Trophoblast cell (in vitro differentiated cells and primary cell): ENCODE data around the gene PSMD12.
"Not testable (repeated sequence)": the region's sequence is repeated elsewhere in the genome, so short reads cannot be mapped to it uniquely, and the experiment has no call there.

Experiments
- DNase-seq, 2 donors: peaks; one replicate each; pipeline ENCODE4 v3.0.0-alpha.2; 2016
- H2AFZ ChIP-seq: 2 replicates; pipeline ENCODE4 v1.6.1; 2013; ENCODE audit warnings: low read length, moderate library complexity, mild to moderate bottlenecking; ENCODE audit not compliant: insufficient read depth, poor library complexity
- H2AK5ac ChIP-seq: 2 replicates; pipeline ENCODE4 v1.6.1; 2013; ENCODE audit warnings: mild to moderate bottlenecking, low read length
- H2BK120ac ChIP-seq: 2 replicates; pipeline ENCODE4 v1.6.1; 2013; ENCODE audit warnings: low read length, mild to moderate bottlenecking, moderate library complexity; ENCODE audit not compliant: insufficient read depth, poor library complexity
- H2BK12ac ChIP-seq: 2 replicates; pipeline ENCODE4 v1.6.1; 2013; ENCODE audit warnings: mild to moderate bottlenecking, low read length, moderate library complexity
- H2BK5ac ChIP-seq: 2 replicates; pipeline ENCODE4 v1.6.1; 2013; ENCODE audit warnings: low read length, low read depth, moderate library complexity, mild to moderate bottlenecking; ENCODE audit not compliant: poor library complexity
- H3K14ac ChIP-seq: 2 replicates; pipeline ENCODE4 v1.6.1; 2013; ENCODE audit warnings: mild to moderate bottlenecking, low read length
- H3K18ac ChIP-seq: 2 replicates; pipeline ENCODE4 v1.6.1; 2013; ENCODE audit warnings: mild to moderate bottlenecking, low read length
- H3K23ac ChIP-seq: 2 replicates; pipeline ENCODE4 v1.6.1; 2013; ENCODE audit warnings: low read length
- H3K27ac ChIP-seq: 2 replicates; pipeline ENCODE4 v1.5.1; 2013; ENCODE audit warnings: low read depth, mild to moderate bottlenecking, inconsistent platforms, low read length, moderate library complexity
- H3K27me3 ChIP-seq: 2 replicates; pipeline ENCODE4 v1.6.1; 2013; ENCODE audit warnings: inconsistent platforms, mild to moderate bottlenecking, low read length, moderate library complexity; ENCODE audit not compliant: insufficient read depth
- H3K36me3 ChIP-seq, 2 experiments: 1 replicate in 1 of 2; 2 replicates in 1 of 2; pipeline ENCODE4 v1.6.1; 2013; ENCODE audit warnings: low read length in 2 of 2, mild to moderate bottlenecking in 2 of 2, moderate library complexity in 1 of 2; ENCODE audit not compliant: insufficient read depth in 2 of 2, control insufficient read depth in 1 of 2
- H3K4ac ChIP-seq: 2 replicates; pipeline ENCODE4 v1.6.1; 2013; ENCODE audit warnings: low read depth, mild to moderate bottlenecking, low read length, moderate library complexity
- H3K4me1 ChIP-seq, 2 experiments: 1 replicate in 1 of 2; 2 replicates in 1 of 2; pipeline ENCODE4 v1.6.1; 2013; ENCODE audit warnings: low read length in 2 of 2, mild to moderate bottlenecking in 2 of 2, moderate library complexity in 1 of 2; ENCODE audit not compliant: insufficient read depth in 2 of 2, control insufficient read depth in 1 of 2
- H3K4me2 ChIP-seq: 2 replicates; pipeline ENCODE4 v1.6.1; 2013; ENCODE audit warnings: inconsistent platforms, mild to moderate bottlenecking, low read length, moderate library complexity
- H3K4me3 ChIP-seq: 2 replicates; pipeline ENCODE4 v1.5.1; 2013; ENCODE audit warnings: mild to moderate bottlenecking, low read depth, low read length, inconsistent platforms
- H3K79me1 ChIP-seq: one replicate; pipeline ENCODE4 v1.6.1; 2013; ENCODE audit warnings: low read length
- H3K79me2 ChIP-seq: 2 replicates; pipeline ENCODE4 v1.6.1; 2013; ENCODE audit warnings: low read length, mild to moderate bottlenecking; ENCODE audit not compliant: control insufficient read depth, insufficient read depth, poor library complexity
- H3K9ac ChIP-seq: 2 replicates; pipeline ENCODE4 v1.6.1; 2013; ENCODE audit warnings: mild to moderate bottlenecking, low read length
- H3K9me3 ChIP-seq: 2 replicates; pipeline ENCODE4 v1.6.1; 2013; ENCODE audit warnings: low read depth, mild to moderate bottlenecking, control low read depth, inconsistent platforms, low read length; ENCODE audit not compliant: insufficient read depth
- H4K12ac ChIP-seq: 2 replicates; pipeline ENCODE4 v1.6.1; 2013; ENCODE audit warnings: low read depth, mild to moderate bottlenecking, low read length, moderate library complexity
- H4K8ac ChIP-seq: 2 replicates; pipeline ENCODE4 v1.6.1; 2013; ENCODE audit warnings: low read depth, mild to moderate bottlenecking, low read length, moderate library complexity
- H4K91ac ChIP-seq: one replicate; pipeline ENCODE4 v1.6.1; 2013; ENCODE audit warnings: low read depth, mild to moderate bottlenecking, low read length, moderate library complexity
- WGBS: extraction: QIAGEN DNeasy Blood & Tissue Kit; methylation state at CpG from one replicate; pipeline ENCODE4 v1.1.7; 2013; ENCODE audit warnings: missing lambda C conversion rate; ENCODE audit not compliant: insufficient read length, insufficient coverage; ENCODE audit errors: extremely low coverage; 5-methylcytosine and 5-hydroxymethylcytosine counted together

PSMD12 gene

GRCh38 chr17:67312265-67312664 lies 54.1 kb downstream of the PSMD12 start:
- Histone ChIP-seq H3K79me1 (no peaks in the 10 kb centered on the region), H3K36me3 (no peaks in the 10 kb centered on the region), H2BK5ac (no peak overlapping the region), H3K23ac (no peak overlapping the region), H3K79me2 (no peaks in the 10 kb centered on the region), H3K9me3 (no peaks in the 10 kb centered on the region), H3K9ac (no peak overlapping the region), H3K4me2 (no peak overlapping the region), H2AK5ac (no peak overlapping the region), H4K12ac (no peak overlapping the region), H3K4me3 (no peak overlapping the region), H3K4me1 (no peaks in the 10 kb centered on the region), H4K8ac (no peak overlapping the region), H4K91ac (no peak overlapping the region), H2BK12ac (no peak overlapping the region), H3K27ac (no peak overlapping the region), H3K18ac (no peak overlapping the region), H3K14ac (no peak overlapping the region), H3K4ac (no peak overlapping the region), H2AFZ (no peak overlapping the region), H3K27me3 (no peaks in the 10 kb centered on the region), H2BK120ac (no peak overlapping the region)
- DNase-seq, result no peak
- no CpG with 5 or more reads among the region's 6 CpGs for WGBS

DNA sequence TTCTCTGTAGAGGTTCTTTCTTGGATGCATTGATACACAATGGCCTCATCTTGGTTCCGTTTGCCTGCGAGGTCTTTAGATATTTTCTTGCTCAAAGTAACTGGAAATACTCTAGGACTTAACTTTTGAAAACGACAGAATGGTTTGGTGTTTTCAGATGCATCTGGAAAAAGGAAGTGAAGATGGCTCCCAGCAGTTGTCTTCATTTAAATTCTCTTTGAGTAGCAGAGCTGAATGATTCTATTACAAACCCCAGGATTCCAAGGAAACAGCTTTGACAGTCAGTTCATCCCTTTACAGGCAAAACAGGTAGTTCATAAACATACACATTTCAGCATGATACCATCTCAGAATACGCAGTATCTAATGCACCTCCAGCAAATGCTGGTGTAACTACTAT lies 54.8 kb downstream of the PSMD12 start:
- no peak overlapping the region for H3K4me3 ChIP-seq
- H3K4ac ChIP-seq, result no peak overlapping the region
- H2BK12ac ChIP-seq, result no peak overlapping the region
- H4K91ac ChIP-seq, result no peak overlapping the region
- no peak overlapping the region for H3K27ac ChIP-seq
- H3K4me2 ChIP-seq, result no peak overlapping the region
- H2BK5ac ChIP-seq, result no peak overlapping the region
- H3K79me1 ChIP-seq, result no peaks in the 10 kb centered on the region
- H3K23ac ChIP-seq, result no peak overlapping the region
- H4K8ac ChIP-seq, result no peak overlapping the region
- no peaks in the 10 kb centered on the region for H3K79me2 ChIP-seq
- no peaks in the 10 kb centered on the region for H3K27me3 ChIP-seq
- no peaks in the 10 kb centered on the region for H3K4me1 ChIP-seq
- H2AK5ac ChIP-seq, result no peak overlapping the region
- H2AFZ ChIP-seq, result no peak overlapping the region
- no peaks in the 10 kb centered on the region for H3K36me3 ChIP-seq
- H3K9me3 ChIP-seq, result no peaks in the 10 kb centered on the region
- H3K9ac ChIP-seq, result no peak overlapping the region
- no peak overlapping the region for H2BK120ac ChIP-seq
- DNase-seq, result no peak
- H3K18ac ChIP-seq, result no peak overlapping the region
- no CpG with 5 or more reads among the region's 4 CpGs for WGBS
- H4K12ac ChIP-seq, result no peak overlapping the region
- H3K14ac ChIP-seq, result no peak overlapping the region

- no peak overlapping the region for H2BK5ac ChIP-seq
- no peak overlapping the region for H3K4me3 ChIP-seq
- no peaks in the 10 kb centered on the region for H3K36me3 ChIP-seq
- H4K8ac ChIP-seq, result no peak overlapping the region
- no peak overlapping the region for H2AFZ ChIP-seq
- no peak overlapping the region for H4K12ac ChIP-seq
- H3K4ac ChIP-seq, result no peak overlapping the region
- H3K9ac ChIP-seq, result no peak overlapping the region
- no peak overlapping the region for H2BK120ac ChIP-seq
- H3K14ac ChIP-seq, result no peak overlapping the region
- H3K27ac ChIP-seq, result no peak overlapping the region
- H3K4me1 ChIP-seq, result peaks cover 0 to 2% of the 10 kb centered on the region in 2 experiments
- no peak overlapping the region for H2BK12ac ChIP-seq
- WGBS, result no CpG with 5 or more reads among the region's 10 CpGs
- H3K18ac ChIP-seq, result no peak overlapping the region
- H3K27me3 ChIP-seq, result no peaks in the 10 kb centered on the region
- no peaks in the 10 kb centered on the region for H3K9me3 ChIP-seq
- H3K79me1 ChIP-seq, result peaks cover 2% of the 10 kb centered on the region
- H2AK5ac ChIP-seq, result no peak overlapping the region
- H3K23ac ChIP-seq, result no peak overlapping the region
- DNase-seq, result no peak
- H3K4me2 ChIP-seq, result no peak overlapping the region
- no peak overlapping the region for H4K91ac ChIP-seq
- no peaks in the 10 kb centered on the region for H3K79me2 ChIP-seq
Measured at GRCh38 chr17:67310406-67310805, 56.0 kb downstream of the PSMD12 start.

GRCh38 chr17:67305446-67306235 lies 60.7 kb downstream of the PSMD12 start:
- not testable (repeated sequence) for H3K23ac ChIP-seq, H4K91ac ChIP-seq, H2AFZ ChIP-seq, H3K79me2 ChIP-seq, H3K18ac ChIP-seq, H4K12ac ChIP-seq, H3K79me1 ChIP-seq, H3K4me3 ChIP-seq, H3K14ac ChIP-seq, H3K9ac ChIP-seq, H3K9me3 ChIP-seq, H4K8ac ChIP-seq, H3K4ac ChIP-seq, H3K4me2 ChIP-seq, H2BK12ac ChIP-seq, H2AK5ac ChIP-seq, H3K27me3 ChIP-seq, H3K36me3 ChIP-seq, H2BK120ac ChIP-seq, H2BK5ac ChIP-seq, H3K4me1 ChIP-seq
- peak; percentile 79 to 81 for DNase-seq
- no CpG with 5 or more reads among the region's 10 CpGs for WGBS
- peak overlapping the region; percentile 34 for H3K27ac ChIP-seq
